GM06990 (cell line): ENCODE measurements around the gene NPHS1.

Experiments used
- DNase-seq: peaks from one replicate; pipeline ENCODE4 v3.0.0-alpha.2; 2011; ENCODE audit not compliant: insufficient read length; ENCODE audit errors: extremely low read depth
- H3K27me3 ChIP-seq: replicated peaks from 2 replicates; pipeline ENCODE4 v1.6.0; 2011; ENCODE audit warnings: low read length; ENCODE audit not compliant: control insufficient read depth, insufficient read depth
- H3K36me3 ChIP-seq: 2 replicates; pipeline ENCODE4 v1.5.1; 2011; ENCODE audit warnings: low read length; ENCODE audit not compliant: control insufficient read depth, insufficient read depth
- H3K4me3 ChIP-seq: replicated peaks from 2 replicates; pipeline ENCODE4 v1.5.1; 2011; ENCODE audit warnings: low read depth, mild to moderate bottlenecking, control low read depth, low read length
- TF ChIP-seq, protein P1 (sequence below): IDR thresholded peaks from 2 replicates; pipeline ENCODE4 v1.5.1; 2011; ENCODE audit warnings: low read length, control low read depth, mild to moderate bottlenecking, inconsistent platforms; ENCODE audit not compliant: insufficient read depth, poor library complexity, severe bottlenecking

The NPHS1 gene

DNA sequence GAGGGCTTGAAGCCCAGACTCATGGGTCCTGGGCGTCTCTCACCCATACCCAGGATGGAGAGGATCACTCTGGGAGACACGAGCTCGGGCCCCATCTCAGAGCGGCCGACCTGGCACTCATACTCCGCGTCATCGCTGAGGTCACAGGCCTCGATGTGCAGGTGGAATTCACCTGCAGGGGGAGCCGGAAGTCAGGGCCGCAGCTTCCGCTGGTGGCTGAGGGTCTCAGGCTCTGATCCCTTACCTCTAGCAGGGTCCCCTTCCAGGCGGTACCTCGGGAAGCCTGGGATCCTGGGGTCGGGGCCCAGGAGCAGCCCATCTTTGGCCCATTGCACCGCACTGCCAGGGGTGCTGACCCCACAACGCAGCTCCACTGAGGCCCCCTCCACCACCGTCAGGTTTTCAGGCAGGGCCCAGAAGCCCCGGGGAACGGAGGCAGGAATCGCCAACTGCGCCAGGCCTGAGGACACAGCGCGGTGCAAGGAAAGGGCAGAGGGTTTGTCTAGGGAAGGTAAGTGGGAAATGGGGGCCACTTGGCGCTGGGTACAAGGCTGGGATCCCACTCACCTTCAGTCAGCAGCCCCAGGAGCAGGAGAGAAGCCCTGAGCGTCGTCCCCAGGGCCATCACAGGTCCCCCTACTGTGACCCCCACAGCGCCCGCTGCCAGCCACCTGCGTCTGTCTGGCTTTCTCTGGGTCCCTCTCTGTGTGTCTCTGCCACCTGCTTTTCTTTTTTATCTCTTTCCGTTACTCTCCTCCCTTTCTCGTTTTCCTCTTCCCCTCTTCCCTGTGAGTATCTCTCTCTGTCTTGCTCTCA, 883 bp downstream of the NPHS1 start:
- no peak for DNase-seq
- TF ChIP-seq, protein P1, sequence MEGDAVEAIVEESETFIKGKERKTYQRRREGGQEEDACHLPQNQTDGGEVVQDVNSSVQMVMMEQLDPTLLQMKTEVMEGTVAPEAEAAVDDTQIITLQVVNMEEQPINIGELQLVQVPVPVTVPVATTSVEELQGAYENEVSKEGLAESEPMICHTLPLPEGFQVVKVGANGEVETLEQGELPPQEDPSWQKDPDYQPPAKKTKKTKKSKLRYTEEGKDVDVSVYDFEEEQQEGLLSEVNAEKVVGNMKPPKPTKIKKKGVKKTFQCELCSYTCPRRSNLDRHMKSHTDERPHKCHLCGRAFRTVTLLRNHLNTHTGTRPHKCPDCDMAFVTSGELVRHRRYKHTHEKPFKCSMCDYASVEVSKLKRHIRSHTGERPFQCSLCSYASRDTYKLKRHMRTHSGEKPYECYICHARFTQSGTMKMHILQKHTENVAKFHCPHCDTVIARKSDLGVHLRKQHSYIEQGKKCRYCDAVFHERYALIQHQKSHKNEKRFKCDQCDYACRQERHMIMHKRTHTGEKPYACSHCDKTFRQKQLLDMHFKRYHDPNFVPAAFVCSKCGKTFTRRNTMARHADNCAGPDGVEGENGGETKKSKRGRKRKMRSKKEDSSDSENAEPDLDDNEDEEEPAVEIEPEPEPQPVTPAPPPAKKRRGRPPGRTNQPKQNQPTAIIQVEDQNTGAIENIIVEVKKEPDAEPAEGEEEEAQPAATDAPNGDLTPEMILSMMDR, result peak; percentile 13
- Histone ChIP-seq H3K27me3 (peaks cover 2% of the 10 kb centered on the region), H3K4me3 (no peak overlapping the region), H3K36me3 (no peaks in the 10 kb centered on the region)

DNA sequence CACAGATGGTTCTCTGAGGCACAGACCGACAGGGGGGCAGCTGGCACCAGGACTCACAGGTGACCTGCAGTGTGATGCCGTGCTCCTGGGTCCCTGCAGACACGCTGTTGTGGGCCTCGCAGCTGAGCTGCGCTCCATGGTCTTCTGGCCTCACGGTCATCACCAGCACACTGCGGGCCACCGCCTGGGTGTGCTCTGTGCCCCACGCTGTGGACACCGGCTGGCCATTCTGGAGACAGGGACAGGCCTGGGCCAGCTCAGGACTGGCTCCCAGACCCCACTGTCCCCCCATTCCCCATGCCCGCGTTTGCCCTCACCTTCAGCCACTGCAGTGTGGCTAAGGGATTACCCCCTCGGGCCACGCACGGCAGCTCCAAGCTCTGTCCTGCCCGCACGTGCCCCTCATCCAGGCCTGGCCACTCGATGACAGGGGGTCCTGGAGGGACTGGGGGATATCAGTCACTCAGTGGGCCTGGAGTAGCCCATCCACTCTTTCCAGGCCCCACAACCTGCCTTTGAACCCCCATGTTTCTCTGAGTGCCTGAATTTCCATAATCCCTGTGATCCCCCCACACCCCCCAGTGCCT, 3.3 kb downstream of the NPHS1 start:
- Histone ChIP-seq H3K36me3 (no peaks in the 10 kb centered on the region), H3K4me3 (no peak overlapping the region), H3K27me3 (peaks cover 5% of the 10 kb centered on the region)
- DNase-seq, result no peak
- TF ChIP-seq, protein P1, result no peak

DNA sequence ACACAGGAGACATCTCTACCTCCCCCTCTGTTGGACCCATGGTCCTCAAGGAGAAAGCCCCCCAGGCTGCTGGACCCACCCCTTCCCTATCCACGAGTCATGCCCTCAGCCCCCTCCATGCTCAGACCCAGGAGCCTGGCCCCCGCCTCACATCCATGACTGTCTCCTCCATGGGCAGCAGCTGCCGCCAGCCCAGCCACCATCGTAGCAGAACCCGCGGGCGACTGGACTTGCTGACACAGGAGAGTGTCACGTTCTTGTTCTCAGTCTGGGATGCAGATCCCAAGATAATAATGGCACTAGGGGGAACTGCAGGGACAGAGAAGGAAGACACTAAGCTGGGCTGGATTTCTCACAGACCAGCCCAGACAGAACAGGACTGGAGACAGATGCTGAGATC, 3.8 kb downstream of the NPHS1 start:
- H3K27me3 ChIP-seq, result peaks cover 5% of the 10 kb centered on the region
- H3K4me3 ChIP-seq, result no peak overlapping the region
- no peak for DNase-seq
- TF ChIP-seq, protein P1, result no peak
- no peaks in the 10 kb centered on the region for H3K36me3 ChIP-seq

DNA sequence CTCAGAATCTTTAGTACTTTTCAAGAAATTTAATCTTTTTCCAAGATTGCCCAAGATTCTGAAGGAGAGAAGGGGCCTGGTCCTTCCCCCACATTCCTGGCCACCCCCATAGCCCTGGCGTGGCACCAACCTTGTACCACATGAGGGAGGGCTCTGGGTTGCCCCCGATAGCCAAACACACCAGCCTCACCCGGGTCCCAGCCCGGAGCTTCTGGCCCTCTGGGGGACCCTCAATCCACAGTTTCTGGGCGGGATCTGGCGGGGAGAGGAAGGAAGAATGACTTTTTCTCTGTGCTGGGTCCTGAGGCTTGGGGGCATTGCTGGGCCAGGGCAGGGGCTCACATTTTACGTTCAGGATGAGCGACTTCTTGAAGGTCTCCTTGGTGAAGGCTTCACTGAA, 4.4 kb downstream of the NPHS1 start:
- TF ChIP-seq, protein P1, result no peak
- no peaks in the 10 kb centered on the region for H3K36me3 ChIP-seq
- peaks cover 3% of the 10 kb centered on the region; the same call in 1 of the 2 replicates for H3K27me3 ChIP-seq
- no peak overlapping the region for H3K4me3 ChIP-seq
- DNase-seq, result no peak

DNA sequence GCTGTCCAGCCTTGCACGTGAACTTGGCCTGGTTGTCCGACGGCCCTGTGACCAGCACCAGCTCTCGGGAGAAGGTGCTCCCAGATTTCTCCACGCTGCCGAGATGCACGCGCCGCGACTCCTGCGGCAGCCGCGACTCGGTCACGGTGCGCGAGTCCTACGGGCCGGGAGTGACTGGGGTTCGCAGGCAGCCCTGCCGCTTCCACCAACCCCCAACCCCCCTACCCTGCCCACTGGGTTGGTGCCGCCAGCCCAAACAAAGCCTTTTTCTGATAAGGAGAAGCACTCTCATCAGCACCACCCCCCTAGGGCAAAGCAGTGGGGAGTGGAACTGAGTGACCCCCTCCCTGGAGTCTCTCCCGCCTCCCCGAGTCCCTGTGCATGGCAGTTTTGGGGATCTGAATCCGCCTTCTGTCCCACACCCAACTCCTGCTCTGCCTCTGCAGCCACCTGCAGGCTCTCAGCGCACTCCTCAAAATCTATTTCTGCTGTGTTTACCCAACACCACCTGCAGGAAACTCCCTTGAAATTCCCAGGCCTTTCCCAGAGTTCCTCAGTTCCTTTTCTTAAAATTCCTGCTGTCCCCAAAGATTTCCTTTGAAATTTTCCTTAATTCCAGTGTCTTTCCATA, 6.2 kb downstream of the NPHS1 start:
- Histone ChIP-seq H3K27me3 (peaks cover 3% of the 10 kb centered on the region; the same call in 1 of the 2 replicates), H3K4me3 (no peak overlapping the region), H3K36me3 (no peaks in the 10 kb centered on the region)
- TF ChIP-seq, protein P1, result no peak
- DNase-seq, result no peak
